Activated naive CD4-positive, alpha-beta T cell treated with anti-CD3 and anti-CD28 coated beads, Interleukin-2, amount 50 U/mL, for 72 hours (primary cell): ENCODE data around the gene LMNTD2. TPM values are rescaled to one million over a fixed set of nuclear protein-coding genes. Genes with fewer than 3 reads are reported as not detected.
A peak's percentile ranks its signal among the peaks of the same experiment; 100 is the strongest.

Experiments used
- ATAC-seq, 2 donors: fragments of 150-1000 bp; cut with Tn5 transposase; 2 replicates each; pipeline ENCODE4 v1.10.0; 2021; ENCODE audit warnings: mild to moderate bottlenecking in 2 of 2, moderate library complexity in 2 of 2
- DNase-seq, 2 donors: peaks; one replicate each; pipeline ENCODE4 v3.0.0; 2021 to 2022; ENCODE audit warnings: low spot score in 2 of 2
- H3K27ac Mint-ChIP-seq, 2 donors: one replicate each; pipeline ENCODE4 v1.8.0; 2022; ENCODE audit warnings: mild to moderate bottlenecking in 2 of 2, mixed read lengths in 2 of 2
- H3K36me3 Mint-ChIP-seq, 2 donors: one replicate each; pipeline ENCODE4 v1.8.0; 2022; ENCODE audit warnings: mixed read lengths in 2 of 2
- H3K9me3 Mint-ChIP-seq, 2 donors: one replicate each; pipeline ENCODE4 v1.8.0; 2022; ENCODE audit warnings: mixed read lengths in 2 of 2
- total RNA-seq, 2 donors: library from RNA; stranded (reverse); gene quantifications; one replicate each; pipeline ENCODE4 v1.2.3, GENCODE V29; 2022

The LMNTD2 gene
- 1 to 10 TPM; 5.1 to 5.8 TPM for total RNA-seq

- no peaks in the 10 kb centered on the region for H3K9me3 Mint-ChIP-seq
- peak within 1 kb of the TSS; percentile 75 to 93 for H3K27ac Mint-ChIP-seq
- peak; percentile 93 to 94 for ATAC-seq
- DNase-seq: peak; percentile 95 to 98
- H3K36me3 Mint-ChIP-seq: no peaks in the 10 kb centered on the region
These were observed at the start of gene LMNTD2, which contains the start of gene RASSF7 for GRCh38 chr11:560305-561147. Gene LMNTD2, minus strand, starts transcription at chr11:560738. Its CDS starts 22 bp downstream, at chr11:560716. Gene RASSF7, plus strand, starts transcription at chr11:560970. Its CDS starts 799 bp downstream, at chr11:561769.

- H3K27ac Mint-ChIP-seq: no peak overlapping the region
- no peaks in the 10 kb centered on the region for H3K9me3 Mint-ChIP-seq
- H3K36me3 Mint-ChIP-seq: peaks cover 0 to 17% of the 10 kb centered on the region in 2 donors
- DNase-seq (no peak), ATAC-seq (no peak)
These were observed 48.8 kb upstream of the LMNTD2 start for GRCh38 chr11:609341-609811.

- peak overlapping the region in 1 of 2 donors; percentile 90 for H3K27ac Mint-ChIP-seq
- ATAC-seq (no peak), DNase-seq (no peak)
- H3K36me3 Mint-ChIP-seq: peaks cover 0 to 13% of the 10 kb centered on the region in 2 donors
- no peaks in the 10 kb centered on the region for H3K9me3 Mint-ChIP-seq
These were observed 48.3 kb upstream of the LMNTD2 start for GRCh38 chr11:608791-609251.

GRCh38 chr11:607971-608659, 47.6 kb upstream of the LMNTD2 start:
- peaks cover 0 to 13% of the 10 kb centered on the region in 2 donors for H3K36me3 Mint-ChIP-seq
- no peak for ATAC-seq
- H3K27ac Mint-ChIP-seq: peak overlapping the region in 1 of 2 donors; percentile 90
- no peak for DNase-seq
- H3K9me3 Mint-ChIP-seq: no peaks in the 10 kb centered on the region

- DNase-seq (no peak), ATAC-seq (no peak)
- peaks cover 0 to 11% of the 10 kb centered on the region in 2 donors for H3K36me3 Mint-ChIP-seq
- no peaks in the 10 kb centered on the region for H3K9me3 Mint-ChIP-seq
- peak overlapping the region in 1 of 2 donors; percentile 63 for H3K27ac Mint-ChIP-seq
These were observed 46.7 kb upstream of the LMNTD2 start for GRCh38 chr11:607020-607780.

- no peak overlapping the region for H3K27ac Mint-ChIP-seq
- ATAC-seq (no peak), DNase-seq (no peak)
- peaks cover 0 to 8% of the 10 kb centered on the region in 2 donors for H3K36me3 Mint-ChIP-seq
- no peaks in the 10 kb centered on the region for H3K9me3 Mint-ChIP-seq
These were observed 45.7 kb upstream of the LMNTD2 start for GRCh38 chr11:606245-606644.

- Mint-ChIP-seq H3K36me3 (peaks cover 0 to 8% of the 10 kb centered on the region in 2 donors), H3K9me3 (no peaks in the 10 kb centered on the region), H3K27ac (peak overlapping the region in 1 of 2 donors; percentile 59)
- ATAC-seq (no peak), DNase-seq (no peak)
These were observed 45.0 kb upstream of the LMNTD2 start for GRCh38 chr11:605286-606129.

GRCh38 chr11:603154-603553, 42.6 kb upstream of the LMNTD2 start:
- peaks cover 0 to 8% of the 10 kb centered on the region in 2 donors for H3K36me3 Mint-ChIP-seq
- DNase-seq (no peak), ATAC-seq (no peak)
- H3K9me3 Mint-ChIP-seq: no peaks in the 10 kb centered on the region
- H3K27ac Mint-ChIP-seq: no peak overlapping the region

- Mint-ChIP-seq H3K27ac (no peak overlapping the region), H3K36me3 (peaks cover 0 to 7% of the 10 kb centered on the region in 2 donors), H3K9me3 (no peaks in the 10 kb centered on the region)
- ATAC-seq (no peak), DNase-seq (no peak)
These were observed 41.2 kb upstream of the LMNTD2 start for GRCh38 chr11:601573-602245.

- ATAC-seq (no peak), DNase-seq (no peak)
- Mint-ChIP-seq H3K9me3 (no peaks in the 10 kb centered on the region), H3K36me3 (peaks cover 7 to 16% of the 10 kb centered on the region in 2 donors), H3K27ac (no peak overlapping the region)
These were observed 37.6 kb upstream of the LMNTD2 start for GRCh38 chr11:598005-598680.

- Mint-ChIP-seq H3K27ac (peak overlapping the region; percentile 21 to 87), H3K9me3 (no peaks in the 10 kb centered on the region), H3K36me3 (peaks cover 14 to 21% of the 10 kb centered on the region in 2 donors)
- ATAC-seq (peak in 1 of 2 donors; percentile 38), DNase-seq (no peak)
These were observed 36.7 kb upstream of the LMNTD2 start for GRCh38 chr11:597166-597725.

- Mint-ChIP-seq H3K27ac (peak overlapping the region in 1 of 2 donors; percentile 21), H3K36me3 (peaks cover 16 to 24% of the 10 kb centered on the region in 2 donors), H3K9me3 (no peaks in the 10 kb centered on the region)
- ATAC-seq: peak in 1 of 2 donors; percentile 66
- DNase-seq: no peak
These were observed 35.8 kb upstream of the LMNTD2 start for GRCh38 chr11:596374-596773.

- no peak overlapping the region for H3K27ac Mint-ChIP-seq
- no peak for DNase-seq
- no peaks in the 10 kb centered on the region for H3K9me3 Mint-ChIP-seq
- no peak for ATAC-seq
- peaks cover 16 to 24% of the 10 kb centered on the region in 2 donors for H3K36me3 Mint-ChIP-seq
These were observed 34.9 kb upstream of the LMNTD2 start for GRCh38 chr11:595400-595799.

GRCh38 chr11:593347-593746, 32.8 kb upstream of the LMNTD2 start:
- ATAC-seq (no peak), DNase-seq (no peak)
- Mint-ChIP-seq H3K27ac (peak overlapping the region in 1 of 2 donors; percentile 19), H3K36me3 (peaks cover 23 to 34% of the 10 kb centered on the region in 2 donors), H3K9me3 (no peaks in the 10 kb centered on the region)
